Measurements from ENCODE around the gene SPDL1.

GRCh38 chr5:169538944-169539343, 44.6 kb upstream of the SPDL1 start:
- TF ChIP-seq CTCF (IDR thresholded peaks at IDR 0.05) = no peak
- no peak for TF ChIP-seq POLR2A (IDR thresholded peaks at IDR 0.05)
- TF ChIP-seq POLR2AphosphoS5 (IDR thresholded peaks at IDR 0.05) = no peak

Data from breast epithelium (tissue), 3 donors.